NCI-H526 (cell line): ENCODE measurements around the gene OR2B2.

ENCODE experiments used
- DNase-seq, 2 experiments: peaks; one replicate each; lab custom pipeline; 2025; lab: John Stamatoyannopoulos, UW

Gene OR2B2

DNA sequence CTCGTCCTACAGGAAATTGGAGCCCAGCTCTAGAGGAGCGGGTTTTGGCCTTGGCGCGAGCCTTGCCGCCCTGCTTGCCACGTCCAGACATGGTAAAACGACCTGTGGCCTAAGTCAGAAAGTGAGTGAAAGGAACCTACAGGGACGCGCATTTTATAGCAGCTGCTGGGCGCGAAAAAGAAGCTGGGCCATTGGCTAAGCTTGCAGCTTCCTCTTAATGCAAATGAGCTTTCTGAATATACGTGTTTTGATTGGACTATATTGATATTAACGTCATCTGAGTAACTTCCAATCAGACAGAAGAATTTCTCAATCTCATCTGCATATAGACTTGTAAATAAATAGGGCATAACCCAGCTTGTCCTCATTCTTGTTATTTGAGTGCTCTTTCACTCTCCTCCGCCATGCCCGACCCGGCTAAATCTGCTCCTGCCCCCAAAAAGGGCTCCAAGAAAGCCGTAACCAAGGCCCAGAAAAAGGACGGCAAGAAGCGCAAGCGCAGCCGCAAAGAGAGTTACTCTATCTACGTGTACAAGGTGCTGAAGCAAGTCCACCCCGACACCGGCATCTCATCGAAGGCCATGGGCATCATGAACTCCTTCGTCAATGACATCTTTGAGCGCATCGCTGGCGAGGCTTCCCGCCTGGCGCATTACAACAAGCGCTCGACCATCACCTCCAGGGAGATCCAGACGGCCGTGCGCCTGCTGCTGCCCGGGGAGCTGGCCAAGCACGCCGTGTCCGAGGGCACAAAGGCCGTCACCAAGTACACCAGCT, 18.9 kb downstream of the OR2B2 start:
- peak; percentile 97 for DNase-seq

- DNase-seq = peak in 1 of 2 experiments; percentile 69
Measured at GRCh38 chr6:27892649-27893058, 19.5 kb downstream of the OR2B2 start.

DNA sequence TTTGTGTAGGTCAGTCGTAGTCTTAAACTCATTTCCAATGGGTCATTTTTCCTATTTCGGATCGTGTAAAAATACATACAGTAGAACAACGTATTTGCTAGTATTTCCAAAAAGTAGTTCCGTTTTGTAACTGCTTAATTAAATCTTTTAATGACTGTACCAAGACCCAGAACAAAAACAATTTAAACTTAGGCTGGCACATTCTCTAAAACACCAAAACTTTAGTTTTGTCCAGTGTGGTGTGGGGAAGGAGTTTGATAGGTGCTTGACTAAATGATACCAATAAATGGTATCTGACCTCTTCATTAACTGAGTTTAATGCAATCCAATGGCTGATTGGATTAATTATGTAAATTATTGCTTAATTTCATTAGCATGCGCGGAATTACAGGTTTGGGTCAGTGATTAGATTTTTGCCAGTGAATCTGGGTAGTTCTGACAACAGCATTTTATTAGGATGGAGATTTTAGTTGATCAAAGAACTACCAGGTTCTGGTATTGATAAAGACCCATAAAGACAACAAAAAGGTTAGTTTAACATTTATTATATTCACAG, 20.8 kb downstream of the OR2B2 start:
- no peak for DNase-seq

DNA sequence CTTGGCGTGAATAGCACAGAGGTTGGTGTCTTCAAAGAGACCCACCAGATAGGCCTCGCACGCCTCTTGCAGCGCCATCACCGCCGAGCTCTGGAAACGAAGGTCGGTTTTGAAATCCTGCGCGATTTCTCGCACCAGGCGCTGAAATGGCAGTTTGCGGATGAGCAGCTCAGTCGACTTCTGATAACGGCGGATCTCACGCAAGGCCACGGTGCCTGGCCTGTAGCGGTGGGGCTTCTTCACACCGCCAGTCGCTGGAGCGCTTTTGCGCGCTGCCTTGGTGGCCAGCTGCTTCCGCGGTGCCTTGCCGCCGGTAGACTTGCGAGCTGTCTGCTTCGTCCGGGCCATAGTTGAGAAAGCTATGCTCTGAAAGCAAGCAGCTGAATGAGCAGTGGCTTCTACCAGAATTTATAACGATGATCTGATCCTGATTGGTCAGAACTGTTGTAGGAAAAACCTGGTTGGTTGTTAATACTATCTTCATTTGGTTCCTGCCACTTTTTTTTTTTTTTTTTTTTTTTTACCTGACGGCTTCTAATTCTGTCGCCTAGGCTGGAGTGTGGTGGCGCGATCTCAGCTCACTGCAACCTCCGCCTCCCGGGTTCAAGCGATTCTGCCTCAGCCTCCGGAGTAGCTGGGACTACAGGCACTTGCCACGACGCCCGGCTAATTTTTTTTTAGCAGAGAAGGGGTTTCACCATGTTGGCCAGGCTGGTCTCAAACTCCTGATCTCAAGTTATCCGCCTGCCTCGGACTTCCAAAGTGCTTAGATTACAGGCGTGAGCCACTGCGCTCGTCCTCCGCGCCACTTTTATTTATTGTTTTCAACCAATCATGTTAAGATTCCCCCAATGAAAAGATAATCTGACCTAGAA, 21.5 kb downstream of the OR2B2 start:
- DNase-seq = peak; percentile 96

- DNase-seq = peak; percentile 58 to 60
Measured at GRCh38 chr6:27889628-27890444, 22.4 kb downstream of the OR2B2 start.

- no peak for DNase-seq
Measured at GRCh38 chr6:27889275-27889627, 22.9 kb downstream of the OR2B2 start.

GRCh38 chr6:27888566-27888965, 23.6 kb downstream of the OR2B2 start:
- no peak for DNase-seq

GRCh38 chr6:27886073-27886472, 26.1 kb downstream of the OR2B2 start:
- no peak for DNase-seq

DNA sequence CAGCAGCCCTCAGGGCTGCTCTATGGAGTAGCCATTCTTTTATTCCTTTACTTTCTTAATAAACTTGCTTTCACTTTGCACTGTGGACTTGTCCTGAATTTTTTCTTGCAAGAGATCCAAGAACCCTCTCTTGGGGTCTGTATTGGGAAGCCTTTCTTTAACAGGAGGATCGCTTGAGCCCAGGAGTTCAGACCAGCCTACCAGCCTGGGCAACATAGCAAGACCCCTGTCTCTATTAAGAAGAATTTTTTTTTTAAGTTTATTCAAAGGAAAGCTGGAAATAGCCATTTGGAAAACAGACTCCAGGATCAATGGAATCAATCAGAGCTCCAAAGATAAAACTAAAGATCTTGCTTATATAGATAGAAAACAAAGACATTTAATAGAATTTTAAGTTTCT, 29.1 kb downstream of the OR2B2 start:
- no peak for DNase-seq

DNA sequence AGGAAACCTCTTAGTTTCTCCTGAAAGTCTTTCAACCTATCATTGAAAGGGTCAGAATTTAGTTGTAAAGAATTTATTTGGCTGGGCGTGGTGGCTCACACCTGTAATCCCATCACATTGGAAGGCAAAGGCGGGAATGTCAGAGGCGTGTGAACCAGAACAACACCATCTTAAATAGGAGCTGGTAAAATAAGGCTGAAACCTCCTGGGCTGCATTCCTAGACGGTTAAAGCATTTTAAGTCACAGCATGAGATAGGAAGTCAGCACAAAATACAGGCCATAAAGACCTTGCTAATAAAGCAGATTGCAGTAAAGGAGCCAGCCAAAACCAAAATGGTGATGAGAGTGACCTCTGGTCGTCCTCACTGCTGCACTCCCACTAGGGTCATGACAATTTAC, 29.6 kb downstream of the OR2B2 start:
- DNase-seq = no peak

GRCh38 chr6:27879837-27880236, 32.4 kb downstream of the OR2B2 start:
- no peak for DNase-seq

- no peak for DNase-seq
Measured at GRCh38 chr6:27874016-27874415, 38.2 kb downstream of the OR2B2 start.

DNA sequence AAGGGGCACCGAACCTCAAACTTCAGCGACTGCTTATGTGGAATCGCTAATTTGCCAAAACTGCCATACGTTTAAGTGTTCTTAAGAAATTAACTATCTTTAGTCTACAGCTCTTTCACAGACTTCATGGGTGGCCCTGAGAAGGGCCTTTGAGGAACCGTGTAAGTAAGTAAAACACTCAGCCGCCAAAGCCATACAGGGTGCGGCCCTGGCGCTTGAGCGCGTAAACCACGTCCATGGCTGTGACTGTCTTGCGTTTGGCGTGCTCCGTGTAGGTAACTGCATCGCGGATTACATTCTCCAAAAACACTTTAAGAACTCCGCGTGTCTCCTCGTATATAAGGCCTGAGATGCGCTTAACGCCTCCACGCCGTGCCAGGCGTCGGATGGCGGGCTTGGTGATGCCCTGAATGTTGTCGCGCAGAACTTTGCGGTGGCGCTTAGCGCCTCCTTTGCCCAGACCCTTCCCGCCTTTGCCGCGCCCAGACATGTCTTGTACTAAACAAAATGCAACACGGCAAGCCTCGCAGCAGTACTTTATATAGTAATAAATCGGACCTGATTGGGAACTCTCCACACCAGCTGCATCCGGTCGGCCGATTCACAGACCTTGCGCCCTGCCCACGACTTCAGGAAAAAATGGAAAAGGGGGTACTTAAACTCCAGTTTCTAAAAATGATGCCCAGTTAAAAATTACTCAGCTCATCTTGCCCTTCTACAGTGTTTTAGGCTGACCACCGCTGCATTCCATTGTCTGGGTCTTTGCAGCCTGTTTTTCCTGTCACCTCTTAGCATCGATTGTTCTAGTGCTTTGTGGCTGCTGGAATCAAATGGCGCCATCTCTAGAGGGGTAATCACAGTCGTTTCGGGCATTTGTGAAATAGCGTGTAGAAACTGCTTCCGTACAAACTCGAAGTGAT, 38.9 kb downstream of the OR2B2 start:
- DNase-seq = peak; percentile 89 to 95

DNA sequence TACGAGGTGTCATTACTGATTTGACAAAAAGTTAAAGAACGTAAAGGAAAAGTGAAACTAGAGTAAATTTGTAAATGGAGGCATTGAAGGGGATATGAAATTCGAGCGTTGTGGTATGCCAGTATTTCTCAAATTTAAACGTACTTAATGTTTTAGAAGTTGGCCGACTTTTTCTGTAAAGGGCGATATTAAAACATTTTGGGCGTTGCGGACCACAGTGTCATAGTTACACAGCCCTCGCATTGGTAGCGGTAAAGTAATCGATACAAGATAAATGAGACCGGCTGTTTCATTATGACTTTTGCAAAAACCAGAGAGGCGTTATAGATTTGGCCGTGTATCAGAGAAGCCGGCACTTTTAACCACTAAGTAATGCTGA, 39.6 kb downstream of the OR2B2 start:
- peak; percentile 41 to 51 for DNase-seq

DNA sequence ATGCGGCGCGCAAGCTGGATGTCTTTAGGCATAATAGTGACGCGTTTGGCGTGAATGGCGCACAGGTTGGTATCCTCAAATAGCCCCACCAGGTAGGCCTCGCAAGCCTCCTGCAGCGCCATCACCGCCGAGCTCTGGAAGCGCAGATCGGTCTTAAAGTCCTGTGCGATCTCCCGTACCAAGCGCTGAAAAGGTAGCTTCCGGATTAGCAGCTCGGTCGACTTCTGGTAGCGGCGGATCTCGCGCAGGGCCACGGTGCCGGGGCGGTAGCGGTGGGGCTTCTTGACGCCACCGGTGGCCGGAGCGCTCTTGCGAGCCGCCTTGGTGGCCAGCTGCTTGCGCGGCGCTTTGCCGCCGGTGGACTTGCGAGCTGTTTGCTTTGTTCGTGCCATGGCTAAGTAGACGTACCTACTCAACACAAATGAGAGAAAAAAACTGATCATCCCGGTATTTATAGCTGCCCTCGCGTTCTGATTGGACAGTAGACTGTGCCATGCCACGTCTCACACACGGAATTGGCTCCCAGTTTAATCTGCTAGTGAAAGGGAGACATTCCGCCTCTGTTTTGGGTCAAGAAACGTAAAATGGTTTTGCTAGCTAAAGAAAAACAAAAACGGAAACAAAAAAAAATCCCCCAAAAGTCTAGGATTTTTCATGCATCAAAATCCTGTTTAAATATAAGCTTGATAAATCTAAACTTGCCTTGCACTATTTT, 40.1 kb downstream of the OR2B2 start:
- peak; percentile 93 to 96 for DNase-seq

DNA sequence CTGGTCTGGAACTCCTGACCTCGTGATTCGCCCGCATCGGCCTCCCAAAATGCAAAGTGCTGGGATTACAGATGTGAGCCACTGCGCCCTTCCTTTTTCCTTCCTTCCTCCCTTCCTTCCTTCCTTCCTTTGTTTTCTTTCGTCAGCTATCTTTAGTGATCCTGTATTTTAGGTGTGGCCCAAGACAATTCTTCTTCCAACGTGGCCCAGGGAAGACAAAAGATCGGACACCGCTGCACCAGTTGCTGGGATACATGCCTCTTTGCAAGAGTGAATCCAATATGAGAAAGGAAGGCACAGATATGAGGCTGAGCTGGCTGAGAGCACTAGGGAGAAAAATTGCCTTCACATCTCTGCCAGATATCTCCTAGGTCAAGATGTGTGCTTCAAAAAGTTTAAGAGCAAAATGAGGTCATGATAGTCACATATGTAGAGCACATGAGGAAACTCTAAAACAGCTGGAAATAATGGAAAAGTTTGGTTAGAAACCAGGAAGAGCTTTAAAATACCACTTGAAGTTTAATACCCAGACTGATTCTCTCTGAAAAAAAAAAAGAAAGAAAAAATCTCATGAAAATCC, 41.8 kb downstream of the OR2B2 start:
- DNase-seq = no peak

DNA sequence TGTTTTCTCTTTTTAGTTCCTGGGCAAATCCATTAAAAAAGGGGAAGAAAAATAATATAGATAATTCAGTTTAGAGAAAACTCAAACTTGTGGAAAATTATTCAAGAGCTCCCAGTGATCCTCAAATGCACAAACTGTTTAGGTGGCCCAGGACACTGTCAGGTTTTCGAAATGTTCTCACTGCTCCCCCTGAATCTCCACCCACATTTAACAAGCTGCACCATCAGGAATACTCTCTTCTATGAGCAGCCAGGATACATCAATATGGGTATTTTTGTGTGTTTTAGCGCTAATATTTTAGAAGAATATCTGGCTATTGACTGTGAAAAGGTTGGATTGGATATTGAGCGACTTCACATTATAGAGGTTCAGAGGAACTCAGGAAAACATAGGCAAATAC, 43.9 kb downstream of the OR2B2 start:
- no peak for DNase-seq

DNA sequence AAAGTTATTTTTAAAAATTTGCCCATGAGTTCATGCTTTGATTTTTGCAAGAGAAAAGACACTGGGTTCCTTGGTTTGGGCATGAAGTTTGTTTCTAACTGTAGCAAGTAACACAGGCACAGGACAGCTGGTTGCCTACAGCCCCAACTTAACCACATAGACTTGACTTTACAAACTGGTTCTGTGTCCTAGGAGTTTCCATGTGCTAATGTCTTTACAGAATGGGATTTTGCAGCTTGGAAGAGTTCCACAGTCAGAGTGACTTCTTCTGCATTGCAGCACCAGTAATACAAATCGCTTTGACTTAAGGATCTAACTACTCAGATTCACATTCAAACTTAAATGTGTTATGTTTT, 44.3 kb downstream of the OR2B2 start:
- DNase-seq = peak in 1 of 2 experiments; percentile 46

- peak; percentile 93 to 95 for DNase-seq
Measured at GRCh38 chr6:27867051-27867944, 44.9 kb downstream of the OR2B2 start.
